HepG2 (cell line): ENCODE results near the gene INTS14. TPM values are rescaled to one million over a fixed set of nuclear protein-coding genes. Genes with fewer than 3 reads are reported as not detected.

Experiments
- CC2D1A ChIP-seq: sonication (generic); formaldehyde crosslinking; IDR thresholded peaks from 2 replicates; pipeline ENCODE4 v1.8.1; 2023; ENCODE audit warnings: mild to moderate bottlenecking, missing genetic modification reagents
- DPF2 ChIP-seq: sonication (generic); formaldehyde crosslinking; IDR thresholded peaks from 2 replicates; pipeline ENCODE4 v1.4.0; 2020; ENCODE audit warnings: mild to moderate bottlenecking, low read depth, missing genetic modification reagents, borderline replicate concordance
- MTF1 ChIP-seq: sonication (generic); formaldehyde crosslinking; IDR thresholded peaks from 2 replicates; pipeline ENCODE4 v1.5.0; 2020; ENCODE audit warnings: missing genetic modification reagents
- NFAT5 ChIP-seq: sonication (generic); formaldehyde crosslinking; IDR thresholded peaks from 2 replicates; pipeline ENCODE4 v1.4.0; 2020; ENCODE audit warnings: missing genetic modification reagents
- PHF21A ChIP-seq: sonication (generic); formaldehyde crosslinking; IDR thresholded peaks from 2 replicates; pipeline ENCODE4 v1.5.0; 2020; ENCODE audit warnings: mild to moderate bottlenecking, missing genetic modification reagents
- SMARCE1 ChIP-seq: fragments of 450-650 bp; IDR thresholded peaks from 2 replicates; pipeline ENCODE4 v1.6.1; 2017; ENCODE audit warnings: borderline replicate concordance
- XRCC5 ChIP-seq: fragments of 200-400 bp; formaldehyde crosslinking; optimal IDR thresholded peaks from 2 replicates; pipeline ENCODE3; 2017; ENCODE audit warnings: mild to moderate bottlenecking, low read length
- ZBTB33 ChIP-seq: sonication (generic); formaldehyde crosslinking; IDR thresholded peaks from 2 replicates; pipeline ENCODE4 v1.4.0; 2020; ENCODE audit warnings: missing genetic modification reagents
- ZNF121 ChIP-seq: sonication (generic); formaldehyde crosslinking; IDR thresholded peaks from 2 replicates; pipeline ENCODE4 v1.5.0; 2020; ENCODE audit warnings: mild to moderate bottlenecking, missing genetic modification reagents
- ZNF770 ChIP-seq: sonication (generic); formaldehyde crosslinking; IDR thresholded peaks from 2 replicates; pipeline ENCODE4 v1.5.0; 2020; ENCODE audit warnings: mild to moderate bottlenecking, missing genetic modification reagents
- ZNF792 ChIP-seq: IDR thresholded peaks from 2 replicates; pipeline ENCODE4 v1.6.1; 2016
- ZSCAN21 ChIP-seq: sonication (generic); formaldehyde crosslinking; IDR thresholded peaks from 2 replicates; pipeline ENCODE4 v1.8.0; 2022; ENCODE audit warnings: mild to moderate bottlenecking, missing genetic modification reagents, moderate library complexity, borderline replicate concordance
- ZXDC ChIP-seq: sonication (generic); formaldehyde crosslinking; IDR thresholded peaks from 2 replicates; pipeline ENCODE4 v1.5.0; 2020; ENCODE audit warnings: mild to moderate bottlenecking, missing genetic modification reagents
- polyA plus RNA-seq, 8 experiments: library from polyadenylated mRNA; depleted of rRNA in 3 of 8; stranded (reverse) in 7 of 8; unstranded in 1 of 8; fragments of >200 nt; fragmentation: Illumina TruSeq in 4 of 8; extraction: Trizol in 4 of 8; gene quantifications; 2 replicates each; pipeline versions ENCODE4 v1.2.1 to v1.2.3, GENCODE V29; 2011 to 2016; ENCODE audit warnings: low read depth in 4 of 8, missing spikeins in 1 of 8, mixed read lengths in 1 of 8; ENCODE audit not compliant: insufficient read depth in 1 of 8
- total RNA-seq, 5 experiments: library from RNA; depleted of rRNA; stranded (reverse); fragments of >200 nt; fragmentation: Illumina TruSeq; extraction: Trizol; gene quantifications; 2 replicates each; pipeline ENCODE4 v1.2.3, GENCODE V29; 2016; ENCODE audit warnings: low read depth in 1 of 5

The INTS14 gene
- total and polyA plus RNA-seq, 2 of the 13 experiments (the other 11 are each of a cell fraction or from before 2014, with no cell fraction given): 41.4 to 52.0 TPM

GRCh38 chr15:65530318-65531111 is 80.4 kb downstream of the INTS14 start, which contains the start of gene HACD3 (continued):
- TF ChIP-seq ZBTB33: 0 out of 2 replicates have a peak, but pooled peaks have one; percentile 18
- TF ChIP-seq XRCC5: peak; percentile 32
- TF ChIP-seq DPF2 (CRISPR knock-in tag): no peak
- TF ChIP-seq ZXDC (CRISPR knock-in tag): 0 out of 2 replicates have a peak, but pooled peaks have one; percentile 45
- peak; percentile 26; the same call in 1 of the 2 replicates for TF ChIP-seq ZNF792 (CRISPR knock-in tag)
- TF ChIP-seq NFAT5 (CRISPR knock-in tag): peak; percentile 83; the same call in 1 of the 2 replicates
- TF ChIP-seq CC2D1A (CRISPR knock-in tag): peak; percentile 40; the same call in 1 of the 2 replicates
- TF ChIP-seq ZNF121 (CRISPR knock-in tag): no peak
- TF ChIP-seq ZNF770 (CRISPR knock-in tag): peak; percentile 76; the same call in 1 of the 2 replicates
- no peak; the same call in 1 of the 2 replicates for TF ChIP-seq PHF21A (CRISPR knock-in tag)
- no peak for TF ChIP-seq SMARCE1
- TF ChIP-seq MTF1: peak; percentile 17; the same call in 1 of the 2 replicates
- peak; percentile 88 for TF ChIP-seq ZSCAN21 (CRISPR knock-in tag)
